ENCODE data around the gene OR2AG1.

DNA sequence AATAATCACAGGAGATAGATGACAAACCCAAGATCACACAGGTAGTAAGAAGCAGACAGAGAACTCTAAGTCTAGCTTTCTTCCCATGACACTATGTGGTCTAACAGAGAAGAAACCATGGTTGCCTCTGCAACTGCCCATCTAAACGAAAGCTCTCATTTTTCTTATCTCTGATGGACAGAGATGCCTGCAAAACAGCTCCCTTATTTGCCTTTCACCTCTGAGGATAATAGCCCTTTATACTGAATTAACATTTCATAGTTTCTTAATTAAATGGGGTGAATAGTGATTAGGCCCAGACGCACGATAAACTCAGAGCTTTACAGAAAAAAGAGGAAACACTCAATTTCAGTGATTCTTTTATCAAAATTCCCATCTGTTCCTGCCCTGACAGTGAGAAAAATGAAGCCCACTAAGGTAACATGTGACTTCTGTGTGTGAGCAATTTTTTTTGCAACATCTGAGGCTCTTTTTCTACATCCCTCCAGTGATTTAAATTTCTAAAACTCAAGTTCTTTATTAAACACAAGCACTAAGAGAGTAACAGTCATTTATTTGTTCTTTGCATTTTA lies 35.6 kb upstream of the OR2AG1 start:
- TF ChIP-seq CTCF (IDR thresholded peaks at IDR 0.05) (no peak), POLR2AphosphoS5 (IDR thresholded peaks at IDR 0.05) (no peak), POLR2A (IDR thresholded peaks at IDR 0.05) (no peak)
